HuH-7 (cell line): Measurements from ENCODE around the gene HIRA.
"Not testable (repeated sequence)": the region's sequence is repeated elsewhere in the genome, so short reads cannot be mapped to it uniquely, and the experiment has no call there.

Experiments used
- DNase-seq: peaks from one replicate; pipeline ENCODE4 v3.0.0; 2011; ENCODE audit warnings: low spot score

The HIRA gene

DNA sequence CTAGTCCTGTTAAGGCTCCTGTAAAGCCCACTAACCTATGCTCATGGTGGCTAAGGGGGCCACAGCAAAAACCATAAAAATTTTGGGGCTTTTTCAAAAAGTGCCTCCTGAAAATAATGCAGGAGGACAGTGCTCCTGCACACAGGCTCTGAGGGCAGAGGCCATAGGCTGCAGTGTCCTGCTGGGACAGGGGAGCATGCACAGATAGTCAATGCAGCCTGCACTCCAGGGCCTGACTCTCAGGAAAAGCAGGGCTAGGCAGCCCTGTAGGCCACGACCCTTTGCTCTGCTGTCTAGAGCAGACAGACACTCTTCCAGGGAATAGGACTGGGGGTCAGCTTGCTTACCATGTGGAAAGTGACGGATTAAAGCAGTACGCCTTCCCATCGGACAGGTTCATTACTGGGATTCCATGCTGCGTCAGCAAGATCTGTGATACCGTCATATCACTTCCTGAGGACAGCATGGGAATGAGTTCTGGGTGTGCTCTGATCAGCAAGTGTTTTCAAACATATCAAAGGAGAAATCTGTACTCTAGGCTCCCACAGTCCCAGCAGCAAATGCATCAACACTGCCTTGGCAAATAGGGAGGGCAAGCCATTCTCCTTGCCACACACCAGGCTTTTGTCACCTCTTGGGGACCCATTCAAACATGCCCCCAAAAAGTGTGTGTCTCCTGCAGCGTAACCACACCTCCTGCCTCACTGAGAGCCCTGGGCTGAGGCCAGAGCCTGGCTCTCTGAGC is 75.9 kb downstream of the HIRA start:
- no peak for DNase-seq

DNA sequence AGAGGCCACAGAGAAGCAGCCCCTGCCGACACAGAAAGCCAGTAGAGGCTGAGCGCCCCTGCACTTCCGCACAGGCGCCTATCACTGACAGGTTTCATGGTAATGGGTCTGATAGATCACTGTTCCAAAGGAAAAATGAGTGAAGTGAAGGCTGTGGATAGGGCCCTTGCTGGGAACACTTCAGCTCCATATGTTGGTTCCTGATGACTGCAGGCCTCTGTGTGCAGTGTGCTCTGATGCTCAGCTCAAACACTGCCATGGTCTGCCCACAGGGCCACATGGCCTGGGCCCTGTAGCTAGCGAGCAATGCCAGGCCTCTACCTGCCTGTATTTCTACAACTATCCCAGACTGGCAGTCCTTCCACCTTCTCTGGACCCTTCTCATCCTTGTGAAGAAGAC is 77.3 kb downstream of the HIRA start:
- no peak for DNase-seq

DNA sequence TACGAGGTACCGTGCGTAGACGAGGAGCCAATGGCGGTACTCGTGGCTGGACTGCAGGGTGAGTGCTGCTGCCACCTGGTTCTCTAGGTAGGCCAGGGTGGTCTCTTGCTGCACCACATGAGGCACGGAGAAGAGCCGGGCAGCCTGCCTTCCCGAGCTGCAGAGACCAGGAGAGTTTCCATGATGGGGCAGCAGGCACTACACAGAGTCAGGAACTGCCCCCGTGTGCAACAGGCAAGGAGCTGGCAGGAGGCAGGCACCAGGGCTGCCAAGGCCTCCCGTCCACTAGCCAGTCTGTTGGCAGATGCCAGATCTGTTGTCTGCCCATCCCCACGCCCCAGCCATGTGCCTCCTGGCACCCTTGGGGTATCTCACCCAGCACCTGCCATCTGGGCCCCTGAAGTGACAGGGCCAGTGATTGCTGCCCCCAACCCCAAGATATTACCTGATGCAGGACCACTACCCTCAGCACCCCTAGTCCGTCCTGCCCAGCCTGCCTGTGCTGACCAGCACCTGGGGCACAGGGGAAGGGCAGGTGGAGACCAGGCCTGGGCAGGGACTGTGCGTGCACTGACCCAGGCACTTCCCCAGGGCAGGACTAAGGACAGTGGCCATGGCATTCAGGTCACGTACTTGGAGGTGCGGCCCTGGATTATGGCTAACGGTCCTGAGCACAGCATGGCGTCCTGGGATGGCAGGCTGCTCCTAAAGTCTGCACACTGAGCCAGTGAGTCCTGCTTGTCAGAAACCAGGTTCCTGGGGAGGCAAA is 78.0 kb downstream of the HIRA start:
- no peak for DNase-seq

DNA sequence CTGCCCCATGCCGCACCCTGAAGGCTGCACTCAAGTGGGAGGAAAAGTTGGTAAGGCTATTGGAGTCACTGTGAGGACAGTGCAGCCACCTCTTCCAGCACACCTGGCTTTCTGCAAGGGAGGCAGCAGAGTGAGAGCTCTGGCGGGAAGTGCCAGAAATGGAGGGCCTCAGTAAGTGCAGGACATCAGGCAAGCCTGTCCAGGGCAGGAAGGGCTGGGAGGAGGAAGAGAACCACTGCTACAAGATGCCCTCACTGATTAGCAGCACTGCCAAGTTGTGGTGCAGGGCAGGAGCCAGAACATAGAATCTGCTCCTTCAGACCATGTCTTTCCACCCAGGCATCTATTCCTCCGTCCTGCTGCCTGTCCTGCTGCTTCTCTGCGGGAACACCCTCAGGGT is 78.8 kb downstream of the HIRA start:
- DNase-seq: no peak

DNA sequence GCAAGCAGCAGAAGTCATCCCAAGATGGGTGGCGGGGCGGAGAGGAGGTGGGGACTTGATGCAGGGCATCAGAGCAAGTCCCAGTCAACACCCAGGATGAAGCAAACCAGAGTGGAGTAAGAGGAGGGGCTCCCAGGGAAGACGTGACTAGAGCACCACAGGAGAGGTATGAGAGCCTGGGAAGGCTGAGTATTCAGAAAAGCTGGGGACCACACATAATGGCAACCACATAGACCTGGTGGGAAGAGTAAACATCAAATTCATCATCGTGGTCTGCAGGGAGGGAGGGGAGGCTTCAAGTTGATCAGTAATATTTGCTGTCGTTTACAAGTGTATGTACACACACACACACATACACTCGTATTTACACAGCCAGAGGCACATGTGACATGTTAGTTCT is 79.3 kb downstream of the HIRA start:
- no peak for DNase-seq

- no peak for DNase-seq
Measured at GRCh38 chr22:19351604-19352003, 79.9 kb downstream of the HIRA start.

DNA sequence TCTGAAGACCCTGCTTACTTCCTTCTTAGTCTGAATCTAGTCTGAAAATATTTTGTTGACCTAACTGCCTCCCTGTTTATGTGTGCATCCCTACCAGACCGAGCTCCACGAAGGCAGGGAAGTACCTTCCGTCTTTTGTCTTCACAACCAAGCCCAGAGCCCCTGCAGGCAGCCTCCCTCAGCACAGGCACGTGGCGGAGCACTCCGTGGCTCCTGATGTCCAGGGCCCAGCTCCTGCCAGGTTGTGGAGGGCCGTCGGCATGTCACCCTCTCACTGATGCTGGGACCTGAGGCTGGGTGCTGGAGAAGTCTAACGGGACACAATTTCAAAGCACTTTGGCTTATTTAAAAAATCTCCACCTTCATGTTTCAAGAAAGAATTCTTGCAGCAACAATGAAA is 80.6 kb downstream of the HIRA start:
- no peak for DNase-seq

DNA sequence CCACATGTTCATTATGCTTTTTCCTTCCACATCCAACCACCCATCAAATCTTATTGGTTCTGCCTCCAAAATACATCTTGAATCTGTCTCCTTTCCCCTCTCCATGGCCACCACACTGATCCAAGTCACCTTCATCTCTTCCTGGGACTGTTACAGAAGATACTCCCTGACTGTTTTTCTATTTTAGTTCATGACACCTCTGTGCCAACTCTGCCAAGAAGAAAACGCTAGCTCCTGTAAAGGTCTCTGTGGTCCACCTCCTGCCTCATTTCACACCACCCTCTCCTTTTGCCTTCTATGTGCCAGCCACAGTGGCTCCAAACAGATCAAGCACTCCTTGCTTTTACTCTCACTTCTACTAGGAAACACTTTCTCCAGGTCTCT is 81.1 kb downstream of the HIRA start:
- DNase-seq: no peak

DNA sequence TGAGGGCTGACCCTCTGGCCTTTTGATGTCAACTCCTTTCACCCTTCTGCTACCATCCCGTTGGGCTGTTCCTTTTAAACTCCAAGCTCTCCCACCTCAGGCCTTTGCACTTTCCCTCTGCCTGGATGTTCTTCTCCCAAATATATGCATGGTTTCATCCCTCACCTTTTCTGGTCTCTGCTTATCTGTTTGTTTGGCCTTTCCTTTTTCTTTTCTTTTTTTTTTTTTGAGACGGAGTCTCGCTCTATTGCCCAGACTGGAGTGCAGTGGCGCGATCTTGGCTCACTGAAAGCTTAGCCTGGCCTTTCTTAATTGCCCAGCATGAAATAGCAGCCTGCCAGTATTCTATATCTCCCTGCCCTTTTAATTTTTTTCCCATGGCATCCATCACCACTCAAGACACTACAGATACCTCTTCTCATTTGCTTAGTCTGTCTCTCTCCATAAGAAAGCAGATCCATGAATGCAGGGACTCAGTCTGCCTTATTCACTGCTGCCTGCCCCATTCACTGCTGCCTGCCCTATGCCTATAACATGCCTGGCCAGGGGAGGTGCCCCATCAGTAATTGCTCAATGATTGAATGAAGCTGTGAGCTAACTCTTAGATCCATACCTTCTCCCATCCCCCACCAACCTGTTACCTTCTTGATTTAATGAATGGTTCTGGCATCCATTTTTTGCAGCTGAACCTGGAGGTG is 81.6 kb downstream of the HIRA start:
- no peak for DNase-seq

- no peak for DNase-seq
Measured at GRCh38 chr22:19346677-19347265, 84.8 kb downstream of the HIRA start.

DNA sequence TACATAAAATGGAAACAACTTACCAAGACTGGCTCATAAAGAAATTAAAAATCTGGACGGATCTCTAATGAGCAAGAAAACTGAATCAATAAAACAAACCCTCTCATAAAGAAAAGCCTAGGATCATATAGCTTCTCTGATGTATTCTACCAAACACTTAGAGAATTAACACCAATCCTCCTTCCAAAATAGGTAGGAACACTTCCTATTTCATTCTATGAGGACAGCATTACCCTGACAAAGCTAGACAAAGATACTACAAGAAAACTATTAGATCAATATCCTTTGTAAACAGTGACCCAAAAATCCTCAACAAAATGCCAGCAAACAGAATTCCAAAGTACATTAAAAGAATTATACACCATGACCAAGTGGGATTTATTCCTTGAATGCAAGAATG is 87.1 kb downstream of the HIRA start:
- DNase-seq: no peak

GRCh38 chr22:19343470-19343869 is 88.1 kb downstream of the HIRA start:
- no peak for DNase-seq

- DNase-seq: no peak
Measured at GRCh38 chr22:19341500-19341899, 90.0 kb downstream of the HIRA start.

DNA sequence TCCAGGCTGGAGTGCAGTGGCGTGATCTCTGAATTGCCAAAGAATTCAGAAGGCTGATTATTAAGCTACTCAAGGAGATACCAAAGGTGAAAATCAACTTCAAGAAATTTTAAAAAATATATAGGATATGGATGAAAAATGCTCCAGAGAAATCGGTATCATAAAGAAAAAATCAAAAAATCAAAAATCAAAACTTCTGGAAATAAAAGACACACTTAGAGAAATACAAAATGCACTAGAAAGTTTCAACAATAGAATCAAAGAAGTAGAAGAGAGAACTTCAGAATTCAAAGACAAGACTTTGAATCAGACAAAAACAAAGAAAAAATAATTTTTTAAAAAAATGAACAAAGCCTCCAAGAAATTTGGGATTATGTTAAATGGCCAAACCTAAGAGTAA is 94.4 kb downstream of the HIRA start:
- DNase-seq: no peak

- DNase-seq: peak; percentile 39
Measured at GRCh38 chr22:19336133-19337075, 95.1 kb downstream of the HIRA start.

DNA sequence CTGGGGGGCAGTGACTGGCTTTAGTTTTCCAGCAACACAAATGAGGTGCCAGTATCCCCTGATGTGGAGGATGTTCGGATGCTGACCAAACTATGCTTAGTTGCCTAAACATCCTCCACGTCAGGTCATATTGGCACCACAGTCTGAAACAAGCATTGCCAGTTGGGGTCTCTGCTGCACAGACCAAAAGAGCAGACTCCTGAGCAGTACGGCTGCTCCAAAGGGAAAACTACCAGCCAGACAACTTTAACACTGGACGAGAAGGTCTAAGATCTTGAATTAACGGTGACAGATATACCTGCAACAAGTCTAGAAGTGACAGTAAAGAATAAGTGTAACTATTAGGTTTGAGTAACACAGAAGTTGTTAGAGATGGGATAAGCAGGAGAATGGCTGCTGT is 99.6 kb downstream of the HIRA start:
- DNase-seq: no peak

DNA sequence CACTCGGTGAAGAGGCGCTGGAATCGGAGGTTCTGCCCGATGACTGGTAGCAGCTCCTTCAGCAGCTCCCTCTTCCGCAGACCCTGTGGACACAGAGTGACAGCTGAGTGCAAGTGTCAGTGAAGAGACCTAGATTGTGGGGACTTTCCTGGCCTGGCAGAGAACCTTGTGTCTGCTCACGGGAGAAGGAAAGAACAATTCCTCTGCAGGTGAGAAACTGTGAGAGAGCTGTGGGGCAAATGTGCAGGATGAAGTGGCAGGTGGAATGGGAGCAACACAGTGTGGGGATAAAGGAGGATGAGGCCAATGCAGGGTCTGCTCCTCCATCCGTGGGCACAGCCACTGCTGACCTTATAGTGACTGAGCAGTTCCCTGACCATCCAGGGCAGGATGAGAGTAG is 100.1 kb downstream of the HIRA start:
- no peak for DNase-seq

DNA sequence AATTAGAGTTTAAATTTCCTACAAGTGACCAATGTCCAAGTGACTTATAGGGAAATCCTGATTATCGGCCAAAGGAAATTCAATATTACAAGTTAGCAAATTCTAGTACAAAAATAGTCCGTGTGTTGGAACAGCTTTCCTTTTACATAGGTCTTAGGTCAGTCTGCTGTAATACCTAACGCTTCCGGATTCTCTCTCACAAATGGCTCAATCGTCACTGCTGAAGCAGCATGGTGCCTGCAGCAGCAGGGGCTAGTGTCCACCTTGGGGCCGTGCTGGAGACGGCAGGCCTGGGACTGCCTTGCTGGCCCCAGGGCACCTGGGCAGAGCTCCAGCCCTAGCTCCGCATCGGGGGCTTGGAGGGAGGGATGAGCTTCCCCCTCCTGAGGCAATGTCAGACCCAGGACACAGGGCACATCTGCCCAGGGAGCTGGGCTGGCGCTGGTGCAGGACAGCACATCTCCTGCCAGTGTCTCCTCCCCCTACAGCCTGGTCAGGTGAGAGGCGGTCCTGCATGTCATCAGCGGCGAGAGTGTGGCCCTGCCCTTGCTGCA is 100.6 kb downstream of the HIRA start:
- no peak for DNase-seq

GRCh38 chr22:19330205-19330604 is 101.3 kb downstream of the HIRA start:
- DNase-seq: not testable (repeated sequence)

- no peak for DNase-seq
Measured at GRCh38 chr22:19329454-19329853, 102.1 kb downstream of the HIRA start.

DNA sequence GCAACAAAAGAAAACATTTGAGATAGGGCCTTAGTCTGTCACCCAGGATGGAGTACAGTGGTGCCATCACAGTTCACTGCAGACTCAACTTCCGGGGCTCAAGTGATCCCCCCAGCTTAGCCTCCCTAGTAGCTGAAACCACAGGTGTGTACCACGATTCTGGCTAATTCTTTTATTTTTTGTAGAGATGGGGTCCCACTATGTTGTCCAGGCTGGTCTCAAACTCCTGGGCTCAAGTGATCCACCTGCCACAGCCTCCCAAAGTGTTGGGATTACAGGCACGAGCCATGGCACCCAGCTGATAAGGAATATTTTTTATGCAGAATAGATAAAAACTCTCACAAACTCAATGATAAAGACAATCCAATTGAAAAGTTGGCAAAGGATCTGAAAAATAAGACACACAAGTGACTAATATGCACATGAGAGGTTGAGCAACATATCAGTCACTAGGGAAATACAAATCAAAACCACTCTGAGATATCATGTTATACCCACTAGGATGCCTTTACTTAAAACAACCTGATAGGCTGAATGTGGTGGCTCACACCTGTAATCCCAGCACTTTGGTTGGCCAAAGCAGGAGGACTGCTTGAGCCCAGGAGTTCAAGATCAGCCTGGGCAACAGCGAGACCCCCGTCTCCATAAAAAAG is 106.1 kb downstream of the HIRA start:
- DNase-seq: no peak
